ENCODE results near the gene UBAC2.

UBAC2 gene

DNA sequence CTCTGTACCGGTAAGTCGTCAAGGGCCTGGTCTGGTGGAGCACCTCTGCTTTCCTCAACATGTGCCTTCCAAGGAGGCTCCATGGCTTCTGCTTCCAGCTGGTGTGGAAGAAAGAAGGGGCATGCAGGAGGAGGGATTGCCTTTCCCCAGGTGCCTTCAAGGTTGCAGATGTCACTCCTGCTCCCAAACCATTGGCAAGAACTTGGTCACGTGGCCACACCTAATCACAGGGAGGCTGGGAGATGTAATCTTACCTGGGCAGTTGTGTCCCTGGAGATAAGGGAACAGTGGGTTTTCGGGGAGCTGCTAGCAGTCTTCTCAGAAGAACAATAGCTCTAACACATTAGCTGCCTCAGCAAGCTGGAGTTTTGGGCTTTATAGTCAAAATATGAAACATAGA is 67.3 kb downstream of the UBAC2 start:
- H4K20me1 ChIP-seq (ENCODE audit: insufficient read depth) = no peaks in the 10 kb centered on the region
- H2AFZ ChIP-seq (ENCODE audit: low read depth) = no peak overlapping the region
- H3K4me1 ChIP-seq (ENCODE audit: low read depth, poor library complexity, severe bottlenecking) = no peaks in the 10 kb centered on the region
- H3K4me3 ChIP-seq (IDR thresholded peaks at IDR 0.05; ENCODE audit: insufficient read depth, low read depth, low read length) = no peak overlapping the region
- no peaks in the 10 kb centered on the region for H3K79me2 ChIP-seq (ENCODE audit: insufficient read depth, low read depth)
- TF ChIP-seq, protein P1, sequence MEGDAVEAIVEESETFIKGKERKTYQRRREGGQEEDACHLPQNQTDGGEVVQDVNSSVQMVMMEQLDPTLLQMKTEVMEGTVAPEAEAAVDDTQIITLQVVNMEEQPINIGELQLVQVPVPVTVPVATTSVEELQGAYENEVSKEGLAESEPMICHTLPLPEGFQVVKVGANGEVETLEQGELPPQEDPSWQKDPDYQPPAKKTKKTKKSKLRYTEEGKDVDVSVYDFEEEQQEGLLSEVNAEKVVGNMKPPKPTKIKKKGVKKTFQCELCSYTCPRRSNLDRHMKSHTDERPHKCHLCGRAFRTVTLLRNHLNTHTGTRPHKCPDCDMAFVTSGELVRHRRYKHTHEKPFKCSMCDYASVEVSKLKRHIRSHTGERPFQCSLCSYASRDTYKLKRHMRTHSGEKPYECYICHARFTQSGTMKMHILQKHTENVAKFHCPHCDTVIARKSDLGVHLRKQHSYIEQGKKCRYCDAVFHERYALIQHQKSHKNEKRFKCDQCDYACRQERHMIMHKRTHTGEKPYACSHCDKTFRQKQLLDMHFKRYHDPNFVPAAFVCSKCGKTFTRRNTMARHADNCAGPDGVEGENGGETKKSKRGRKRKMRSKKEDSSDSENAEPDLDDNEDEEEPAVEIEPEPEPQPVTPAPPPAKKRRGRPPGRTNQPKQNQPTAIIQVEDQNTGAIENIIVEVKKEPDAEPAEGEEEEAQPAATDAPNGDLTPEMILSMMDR (conservative IDR thresholded peaks at IDR 0.05; ENCODE audit: low read depth, low read length) = no peak
- no peak overlapping the region for H3K4me2 ChIP-seq
- H3K9ac ChIP-seq = no peak overlapping the region
- H3K27me3 ChIP-seq (ENCODE audit: insufficient read depth, low read depth) = no peaks in the 10 kb centered on the region
- H3K27ac ChIP-seq = no peak overlapping the region
- H3K36me3 ChIP-seq (ENCODE audit: insufficient read depth) = no peaks in the 10 kb centered on the region

DNA sequence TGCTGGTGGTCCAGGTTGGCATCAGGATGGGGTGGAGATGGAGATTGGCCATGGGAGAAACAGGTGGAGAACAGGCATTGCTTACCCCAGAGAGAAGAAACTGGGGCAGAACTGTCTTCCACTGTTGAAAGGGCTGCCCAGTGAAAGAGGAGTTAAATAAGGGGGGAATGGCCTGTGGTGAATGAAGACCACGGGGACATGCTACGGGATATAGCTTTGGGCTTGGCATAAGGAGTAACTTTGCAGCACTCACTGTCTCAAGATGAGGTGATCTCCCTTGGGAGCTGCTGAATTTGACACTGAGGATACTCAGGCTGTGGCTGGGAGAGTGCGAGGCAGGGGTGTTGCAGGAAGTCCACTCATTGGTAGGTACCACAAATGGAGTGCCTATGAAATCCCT is 68.2 kb downstream of the UBAC2 start:
- Histone ChIP-seq H3K36me3 (ENCODE audit: insufficient read depth) (no peaks in the 10 kb centered on the region), H4K20me1 (ENCODE audit: insufficient read depth) (no peaks in the 10 kb centered on the region), H3K27ac (no peak overlapping the region), H2AFZ (ENCODE audit: low read depth) (no peak overlapping the region), H3K27me3 (ENCODE audit: insufficient read depth, low read depth) (no peaks in the 10 kb centered on the region), H3K4me2 (no peak overlapping the region), H3K4me3 (IDR thresholded peaks at IDR 0.05; ENCODE audit: insufficient read depth, low read depth, low read length) (no peak overlapping the region), H3K9ac (no peak overlapping the region), H3K79me2 (ENCODE audit: insufficient read depth, low read depth) (no peaks in the 10 kb centered on the region), H3K4me1 (ENCODE audit: low read depth, poor library complexity, severe bottlenecking) (no peaks in the 10 kb centered on the region)
- TF ChIP-seq, protein P1 (conservative IDR thresholded peaks at IDR 0.05; ENCODE audit: low read depth, low read length) = no peak

DNA sequence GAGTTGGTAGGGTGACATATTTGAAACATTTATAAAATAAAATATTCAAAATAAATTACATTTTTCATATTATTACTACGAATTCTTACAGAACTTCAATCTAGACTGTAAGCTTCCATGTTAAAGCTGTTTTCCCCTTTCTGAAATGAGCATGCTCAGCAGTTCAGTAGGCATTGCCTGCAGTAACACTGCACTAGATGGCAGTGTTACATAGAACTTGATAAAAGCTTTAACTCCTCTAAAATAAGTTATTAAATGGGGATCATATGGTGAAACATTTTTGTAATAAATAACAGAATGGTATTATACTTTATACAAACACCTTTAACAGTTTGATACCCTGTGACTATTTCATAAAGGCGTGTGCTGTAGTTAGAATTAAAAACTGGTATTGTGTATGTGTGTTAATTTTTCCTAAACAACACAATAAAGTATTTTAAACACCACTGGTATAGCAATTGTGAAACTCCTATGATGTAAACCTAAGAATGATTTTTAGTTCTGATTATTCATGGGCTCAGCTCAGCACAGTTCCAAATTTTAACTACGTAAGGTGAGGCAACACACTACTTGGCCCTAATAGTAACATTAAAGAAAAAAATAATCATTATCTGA is 69.1 kb downstream of the UBAC2 start:
- H3K9ac ChIP-seq = no peak overlapping the region
- H2AFZ ChIP-seq (ENCODE audit: low read depth) = no peak overlapping the region
- no peaks in the 10 kb centered on the region for H3K36me3 ChIP-seq (ENCODE audit: insufficient read depth)
- H3K4me2 ChIP-seq = no peak overlapping the region
- H3K79me2 ChIP-seq (ENCODE audit: insufficient read depth, low read depth) = no peaks in the 10 kb centered on the region
- H3K27me3 ChIP-seq (ENCODE audit: insufficient read depth, low read depth) = no peaks in the 10 kb centered on the region
- H3K4me3 ChIP-seq (IDR thresholded peaks at IDR 0.05; ENCODE audit: insufficient read depth, low read depth, low read length) = no peak overlapping the region
- no peaks in the 10 kb centered on the region for H3K4me1 ChIP-seq (ENCODE audit: low read depth, poor library complexity, severe bottlenecking)
- TF ChIP-seq, protein P1 (conservative IDR thresholded peaks at IDR 0.05; ENCODE audit: low read depth, low read length) = peak; percentile 46
- H3K27ac ChIP-seq = no peak overlapping the region
- H4K20me1 ChIP-seq (ENCODE audit: insufficient read depth) = no peaks in the 10 kb centered on the region

DNA sequence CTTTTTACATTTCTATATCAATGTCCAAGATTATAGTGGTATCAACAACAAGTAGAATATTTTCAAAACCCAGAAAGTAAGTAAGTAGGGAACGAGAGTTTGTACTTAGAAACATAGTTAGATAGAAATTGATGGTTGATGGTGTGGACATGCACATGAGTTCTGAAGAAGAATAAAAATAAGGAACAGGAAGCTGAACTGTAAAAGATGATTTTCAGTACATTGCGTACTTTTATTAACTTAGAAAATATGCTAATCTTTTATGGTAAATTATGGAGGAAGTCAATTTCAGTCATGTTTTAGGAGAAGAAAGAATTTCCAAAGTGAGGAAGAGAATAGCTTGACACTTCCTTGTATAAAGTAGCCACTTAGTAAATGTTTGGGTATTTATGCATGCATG is 69.9 kb downstream of the UBAC2 start:
- Histone ChIP-seq H3K4me2 (no peak overlapping the region), H2AFZ (ENCODE audit: low read depth) (no peak overlapping the region), H4K20me1 (ENCODE audit: insufficient read depth) (no peaks in the 10 kb centered on the region), H3K27ac (no peak overlapping the region), H3K36me3 (ENCODE audit: insufficient read depth) (no peaks in the 10 kb centered on the region), H3K4me3 (IDR thresholded peaks at IDR 0.05; ENCODE audit: insufficient read depth, low read depth, low read length) (no peak overlapping the region), H3K9ac (no peak overlapping the region), H3K27me3 (ENCODE audit: insufficient read depth, low read depth) (no peaks in the 10 kb centered on the region), H3K4me1 (ENCODE audit: low read depth, poor library complexity, severe bottlenecking) (no peaks in the 10 kb centered on the region), H3K79me2 (ENCODE audit: insufficient read depth, low read depth) (no peaks in the 10 kb centered on the region)
- TF ChIP-seq, protein P1 (conservative IDR thresholded peaks at IDR 0.05; ENCODE audit: low read depth, low read length) = no peak
